T-helper 1 cell treated with Interleukin-12 subunit alpha and Interleukin-12 subunit beta and Interleukin-4 antibody, amounts not matched to agents 30 μg/mL and 1 μg/mL, for 36 hours (primary cell): Measurements from ENCODE around the gene BTN2A1.
"Not testable (repeated sequence)": the region's sequence is repeated elsewhere in the genome, so short reads cannot be mapped to it uniquely, and the experiment has no call there.

Source experiments
- H3K27ac Mint-ChIP-seq: one replicate; pipeline ENCODE4 v1.8.0; 2021; ENCODE audit warnings: mild to moderate bottlenecking, mixed read lengths
- H3K27me3 Mint-ChIP-seq: one replicate; pipeline ENCODE4 v1.8.0; 2021; ENCODE audit warnings: low read depth, mixed read lengths
- H3K36me3 Mint-ChIP-seq: one replicate; pipeline ENCODE4 v1.8.0; 2021; ENCODE audit warnings: low read depth, mixed read lengths
- H3K4me1 Mint-ChIP-seq: one replicate; pipeline ENCODE4 v1.8.0; 2021; ENCODE audit warnings: low read depth, mixed read lengths
- H3K4me3 Mint-ChIP-seq: one replicate; pipeline ENCODE4 v1.8.0; 2021; ENCODE audit warnings: mild to moderate bottlenecking, moderate library complexity, mixed read lengths
- H3K9me3 Mint-ChIP-seq: one replicate; pipeline ENCODE4 v1.8.0; 2021; ENCODE audit warnings: mixed read lengths

BTN2A1 gene

GRCh38 chr6:26485112-26485780 lies 27.5 kb downstream of the BTN2A1 start:
- Mint-ChIP-seq H3K4me1 (peaks cover 4% of the 10 kb centered on the region), H3K4me3 (no peak overlapping the region), H3K36me3 (no peaks in the 10 kb centered on the region), H3K9me3 (peaks cover 11% of the 10 kb centered on the region), H3K27me3 (no peaks in the 10 kb centered on the region), H3K27ac (no peak overlapping the region)

DNA sequence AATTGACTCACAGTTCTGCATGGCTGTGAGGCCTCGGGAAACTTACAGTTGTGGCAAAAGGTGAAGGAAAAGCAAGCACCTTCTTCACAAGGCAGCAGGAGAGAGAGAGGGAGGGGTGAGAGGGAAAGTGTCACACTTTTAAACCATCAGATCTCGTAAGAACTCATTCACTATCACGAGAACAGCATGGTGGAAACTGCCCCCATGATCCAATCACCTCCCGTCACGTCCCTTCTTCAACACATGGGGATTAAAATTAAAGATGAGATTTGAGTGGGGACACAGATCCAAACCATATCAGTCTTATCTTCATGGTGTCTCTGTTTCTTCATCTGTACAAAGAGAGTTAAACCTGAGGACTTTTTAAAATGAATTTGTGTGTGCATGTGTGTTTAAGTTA lies 28.6 kb downstream of the BTN2A1 start:
- H3K27ac Mint-ChIP-seq, result no peak overlapping the region
- H3K9me3 Mint-ChIP-seq, result peaks cover 11% of the 10 kb centered on the region
- H3K4me3 Mint-ChIP-seq, result no peak overlapping the region
- H3K4me1 Mint-ChIP-seq, result peaks cover 4% of the 10 kb centered on the region
- no peaks in the 10 kb centered on the region for H3K36me3 Mint-ChIP-seq
- no peaks in the 10 kb centered on the region for H3K27me3 Mint-ChIP-seq

- peaks cover 11% of the 10 kb centered on the region for H3K9me3 Mint-ChIP-seq
- H3K4me1 Mint-ChIP-seq, result peaks cover 4% of the 10 kb centered on the region
- H3K4me3 Mint-ChIP-seq, result no peak overlapping the region
- no peaks in the 10 kb centered on the region for H3K36me3 Mint-ChIP-seq
- H3K27me3 Mint-ChIP-seq, result no peaks in the 10 kb centered on the region
- H3K27ac Mint-ChIP-seq, result no peak overlapping the region
These were observed 29.7 kb downstream of the BTN2A1 start for GRCh38 chr6:26487466-26487865.

DNA sequence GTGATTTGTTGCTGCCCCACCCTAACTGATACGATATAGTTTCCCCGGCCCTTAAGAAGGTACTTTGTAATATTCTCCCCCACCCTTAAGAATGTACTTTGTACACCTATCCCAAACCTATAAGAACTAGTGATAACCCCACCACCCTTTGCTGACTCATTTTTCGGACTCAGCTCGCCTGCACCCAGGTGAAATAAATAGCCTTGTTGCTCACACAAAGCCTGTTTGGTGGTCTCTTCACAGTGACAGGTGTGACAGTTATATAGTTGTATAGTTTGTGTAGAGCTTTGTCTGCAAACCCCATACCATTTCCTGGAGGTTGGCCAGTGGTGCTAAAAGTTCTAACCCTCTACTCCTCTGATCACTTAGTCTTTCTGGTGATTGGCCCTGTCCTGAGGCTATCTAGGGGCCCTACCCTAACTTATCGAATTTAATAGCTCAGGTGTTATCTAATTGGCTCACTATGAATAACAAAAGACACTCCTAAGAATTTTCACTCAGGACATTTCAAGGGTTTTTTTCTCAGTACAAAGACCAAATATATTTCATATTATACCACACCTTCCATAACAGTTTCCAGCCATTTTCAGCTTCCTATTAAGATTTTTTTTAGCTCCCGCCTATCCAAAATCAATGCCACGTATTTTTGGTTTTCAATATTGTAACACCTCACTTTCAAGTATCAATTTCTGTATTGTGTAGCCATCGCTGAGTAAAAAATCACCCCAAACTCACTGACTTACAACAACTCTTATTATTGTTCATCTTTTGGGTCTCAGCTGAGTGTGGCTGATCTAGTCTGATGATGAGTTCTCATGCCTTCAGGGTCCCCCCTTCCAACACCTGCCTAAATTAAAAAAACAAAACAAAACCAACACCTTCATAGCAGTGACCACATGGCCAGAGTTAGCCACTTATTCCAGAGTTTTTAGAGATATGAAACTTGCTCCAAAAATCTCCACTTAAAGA lies 32.5 kb downstream of the BTN2A1 start:
- Mint-ChIP-seq H3K36me3 (no peaks in the 10 kb centered on the region), H3K9me3 (peaks cover 11% of the 10 kb centered on the region), H3K27ac (no peak overlapping the region), H3K27me3 (no peaks in the 10 kb centered on the region), H3K4me3 (no peak overlapping the region), H3K4me1 (peaks cover 21% of the 10 kb centered on the region)

- Mint-ChIP-seq H3K9me3 (peaks cover 11% of the 10 kb centered on the region), H3K27ac (no peak overlapping the region), H3K36me3 (no peaks in the 10 kb centered on the region), H3K4me3 (no peak overlapping the region), H3K4me1 (peaks cover 21% of the 10 kb centered on the region), H3K27me3 (no peaks in the 10 kb centered on the region)
These were observed 33.8 kb downstream of the BTN2A1 start for GRCh38 chr6:26491604-26492003.

- peaks cover 26% of the 10 kb centered on the region for H3K4me1 Mint-ChIP-seq
- H3K9me3 Mint-ChIP-seq, result no peaks in the 10 kb centered on the region
- no peak overlapping the region for H3K4me3 Mint-ChIP-seq
- H3K27me3 Mint-ChIP-seq, result no peaks in the 10 kb centered on the region
- no peaks in the 10 kb centered on the region for H3K36me3 Mint-ChIP-seq
- no peak overlapping the region for H3K27ac Mint-ChIP-seq
These were observed 35.5 kb downstream of the BTN2A1 start for GRCh38 chr6:26493258-26493657.

DNA sequence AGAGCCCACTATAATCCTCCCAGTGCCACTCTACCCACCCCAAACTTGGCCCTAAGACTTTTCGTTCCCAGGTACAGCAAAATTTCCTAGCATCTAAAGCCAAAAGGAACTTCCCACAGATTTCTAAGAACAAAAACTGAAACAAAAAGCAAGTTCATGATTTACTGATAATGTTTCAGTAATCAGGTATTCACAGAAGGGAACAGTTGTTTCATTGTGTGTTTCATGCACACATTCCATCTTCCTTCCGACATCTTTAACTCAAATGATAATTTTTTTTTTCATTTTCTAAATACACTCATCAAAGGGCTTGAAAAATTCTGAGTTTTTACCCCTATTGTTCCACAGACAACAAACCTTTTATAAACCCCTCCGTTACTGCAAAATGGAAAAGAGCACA lies 36.4 kb downstream of the BTN2A1 start:
- no peaks in the 10 kb centered on the region for H3K36me3 Mint-ChIP-seq
- peaks cover 26% of the 10 kb centered on the region for H3K4me1 Mint-ChIP-seq
- H3K27ac Mint-ChIP-seq, result peak overlapping the region; percentile 62
- H3K9me3 Mint-ChIP-seq, result no peaks in the 10 kb centered on the region
- peak overlapping the region; percentile 45 for H3K4me3 Mint-ChIP-seq
- no peaks in the 10 kb centered on the region for H3K27me3 Mint-ChIP-seq

- H3K27ac Mint-ChIP-seq, result no peak overlapping the region
- peaks cover 3% of the 10 kb centered on the region for H3K36me3 Mint-ChIP-seq
- H3K9me3 Mint-ChIP-seq, result no peaks in the 10 kb centered on the region
- H3K4me3 Mint-ChIP-seq, result no peak overlapping the region
- H3K27me3 Mint-ChIP-seq, result peaks cover 7% of the 10 kb centered on the region
- H3K4me1 Mint-ChIP-seq, result peaks cover 32% of the 10 kb centered on the region
These were observed 37.5 kb downstream of the BTN2A1 start for GRCh38 chr6:26495281-26495680.

DNA sequence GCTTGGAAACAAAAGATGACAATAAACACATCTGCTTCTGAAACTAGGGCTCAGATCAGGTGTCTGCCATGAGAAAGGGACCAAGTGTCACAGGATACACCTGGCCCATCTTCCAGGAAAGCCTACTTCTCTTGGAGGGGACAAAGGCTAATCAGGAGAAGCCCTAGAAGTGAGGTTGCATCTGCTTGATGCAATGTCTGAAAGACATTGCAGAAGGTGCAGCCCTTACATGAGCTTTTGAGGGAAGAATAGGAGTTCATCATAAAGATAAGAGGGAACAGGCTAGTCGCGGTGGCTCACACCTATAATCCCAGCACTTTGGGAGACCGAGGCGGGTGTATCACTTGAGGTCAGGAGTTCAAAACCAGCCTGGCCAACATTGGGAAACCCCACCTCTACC lies 39.9 kb downstream of the BTN2A1 start:
- peaks cover 41% of the 10 kb centered on the region for H3K4me1 Mint-ChIP-seq
- H3K9me3 Mint-ChIP-seq, result no peaks in the 10 kb centered on the region
- no peak overlapping the region for H3K27ac Mint-ChIP-seq
- H3K4me3 Mint-ChIP-seq, result no peak overlapping the region
- H3K27me3 Mint-ChIP-seq, result peaks cover 28% of the 10 kb centered on the region
- H3K36me3 Mint-ChIP-seq, result peaks cover 4% of the 10 kb centered on the region

- Mint-ChIP-seq H3K4me3 (peak within 1 kb of the TSS; percentile 20), H3K4me1 (peaks cover 23% of the 10 kb centered on the region), H3K27me3 (peaks cover 50% of the 10 kb centered on the region), H3K9me3 (no peaks in the 10 kb centered on the region), H3K27ac (no peak within 1 kb of the TSS), H3K36me3 (peaks cover 4% of the 10 kb centered on the region)
These were observed 42.3 kb downstream of the BTN2A1 start, which contains the start of gene BTN1A1 for GRCh38 chr6:26500102-26500501. BTN1A1 (plus strand) TSS chr6:26500303; CDS start chr6:26501287, 984 bp downstream.

DNA sequence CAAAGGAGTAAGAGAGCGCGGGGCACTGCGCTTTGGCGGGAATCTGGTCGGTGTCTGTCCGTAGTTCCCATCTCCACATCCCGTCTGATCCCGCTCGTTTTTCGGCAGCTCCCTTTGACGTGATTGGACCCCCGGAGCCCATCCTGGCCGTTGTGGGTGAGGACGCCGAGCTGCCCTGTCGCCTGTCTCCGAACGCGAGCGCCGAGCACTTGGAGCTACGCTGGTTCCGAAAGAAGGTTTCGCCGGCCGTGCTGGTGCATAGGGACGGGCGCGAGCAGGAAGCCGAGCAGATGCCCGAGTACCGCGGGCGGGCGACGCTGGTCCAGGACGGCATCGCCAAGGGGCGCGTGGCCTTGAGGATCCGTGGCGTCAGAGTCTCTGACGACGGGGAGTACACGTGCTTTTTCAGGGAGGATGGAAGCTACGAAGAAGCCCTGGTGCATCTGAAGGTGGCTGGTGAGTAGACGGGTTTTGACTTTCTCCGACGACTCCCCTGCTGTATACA lies 43.8 kb downstream of the BTN2A1 start:
- Mint-ChIP-seq H3K27me3 (peaks cover 57% of the 10 kb centered on the region), H3K4me3 (peak overlapping the region; percentile 81), H3K4me1 (peaks cover 23% of the 10 kb centered on the region), H3K9me3 (no peaks in the 10 kb centered on the region), H3K27ac (no peak overlapping the region), H3K36me3 (peaks cover 4% of the 10 kb centered on the region)

GRCh38 chr6:26502165-26502564 lies 44.4 kb downstream of the BTN2A1 start:
- Mint-ChIP-seq H3K36me3 (peaks cover 4% of the 10 kb centered on the region), H3K27me3 (peaks cover 57% of the 10 kb centered on the region), H3K9me3 (no peaks in the 10 kb centered on the region), H3K4me3 (peak overlapping the region; percentile 81), H3K27ac (no peak overlapping the region), H3K4me1 (peaks cover 23% of the 10 kb centered on the region)

GRCh38 chr6:26502626-26503025 lies 44.9 kb downstream of the BTN2A1 start:
- H3K4me3 Mint-ChIP-seq, result no peak overlapping the region
- H3K27me3 Mint-ChIP-seq, result peaks cover 57% of the 10 kb centered on the region
- H3K27ac Mint-ChIP-seq, result no peak overlapping the region
- no peaks in the 10 kb centered on the region for H3K9me3 Mint-ChIP-seq
- peaks cover 18% of the 10 kb centered on the region for H3K4me1 Mint-ChIP-seq
- H3K36me3 Mint-ChIP-seq, result peaks cover 4% of the 10 kb centered on the region

DNA sequence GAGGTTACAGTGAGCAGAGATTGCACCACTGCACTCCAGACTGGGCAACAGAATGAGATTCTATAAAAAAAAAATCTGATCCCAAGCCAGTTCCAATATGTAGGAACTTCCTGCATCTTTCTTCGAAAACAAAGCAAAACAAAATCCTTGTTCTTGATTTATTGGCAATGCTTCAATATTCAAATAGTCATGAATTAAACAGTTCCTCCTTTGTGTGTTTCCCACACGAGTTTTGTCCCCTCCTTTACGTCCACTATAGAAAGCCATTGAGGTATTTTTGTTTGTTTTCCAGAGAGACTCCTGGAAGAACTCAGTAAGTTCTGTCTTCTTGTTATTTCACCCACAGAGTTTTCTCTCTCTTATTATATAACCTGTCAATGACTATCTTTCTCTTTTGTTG lies 49.9 kb downstream of the BTN2A1 start:
- no peak overlapping the region for H3K27ac Mint-ChIP-seq
- H3K4me1 Mint-ChIP-seq, result no peaks in the 10 kb centered on the region
- no peaks in the 10 kb centered on the region for H3K36me3 Mint-ChIP-seq
- H3K27me3 Mint-ChIP-seq, result peaks cover 38% of the 10 kb centered on the region
- no peak overlapping the region for H3K4me3 Mint-ChIP-seq
- H3K9me3 Mint-ChIP-seq, result no peaks in the 10 kb centered on the region

- not testable (repeated sequence) for H3K4me3 Mint-ChIP-seq, H3K4me1 Mint-ChIP-seq, H3K9me3 Mint-ChIP-seq, H3K27ac Mint-ChIP-seq, H3K36me3 Mint-ChIP-seq
- peaks cover 19% of the 10 kb centered on the region for H3K27me3 Mint-ChIP-seq
These were observed 53.3 kb downstream of the BTN2A1 start for GRCh38 chr6:26511033-26511432.
